22Rv1 (cell line): ENCODE results near the gene IL1RL2.

Experiments used
- ZFX ChIP-seq: fragments of 450-650 bp; IDR thresholded peaks from 2 replicates; pipeline ENCODE4 v1.6.1; 2017; ENCODE audit warnings: antibody characterized with exemption, borderline replicate concordance
- TF ChIP-seq, protein P1 (sequence below): fragments of 450-650 bp; IDR thresholded peaks from 2 replicates; pipeline ENCODE4 v1.5.1; 2017; ENCODE audit warnings: mild to moderate bottlenecking

DNA sequence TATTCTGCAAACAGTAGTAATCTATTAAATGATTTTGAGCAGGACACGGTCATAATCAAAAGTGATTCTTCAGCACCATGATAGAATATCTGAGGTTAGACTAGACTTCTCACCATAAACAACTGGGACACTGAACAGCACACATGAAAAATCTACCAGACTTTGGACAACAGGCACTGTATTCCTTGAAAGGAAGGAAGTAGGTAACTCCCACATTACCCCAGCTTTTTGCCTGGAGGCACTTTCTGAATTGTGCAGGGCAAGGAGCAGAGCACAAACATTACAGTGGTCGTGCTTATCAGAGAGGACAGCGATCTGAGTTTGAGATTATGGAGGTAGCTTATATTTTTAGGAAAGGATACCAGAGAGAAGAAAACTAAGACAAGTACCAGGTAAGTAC is 99.2 kb downstream of the IL1RL2 start:
- TF ChIP-seq, protein P1, sequence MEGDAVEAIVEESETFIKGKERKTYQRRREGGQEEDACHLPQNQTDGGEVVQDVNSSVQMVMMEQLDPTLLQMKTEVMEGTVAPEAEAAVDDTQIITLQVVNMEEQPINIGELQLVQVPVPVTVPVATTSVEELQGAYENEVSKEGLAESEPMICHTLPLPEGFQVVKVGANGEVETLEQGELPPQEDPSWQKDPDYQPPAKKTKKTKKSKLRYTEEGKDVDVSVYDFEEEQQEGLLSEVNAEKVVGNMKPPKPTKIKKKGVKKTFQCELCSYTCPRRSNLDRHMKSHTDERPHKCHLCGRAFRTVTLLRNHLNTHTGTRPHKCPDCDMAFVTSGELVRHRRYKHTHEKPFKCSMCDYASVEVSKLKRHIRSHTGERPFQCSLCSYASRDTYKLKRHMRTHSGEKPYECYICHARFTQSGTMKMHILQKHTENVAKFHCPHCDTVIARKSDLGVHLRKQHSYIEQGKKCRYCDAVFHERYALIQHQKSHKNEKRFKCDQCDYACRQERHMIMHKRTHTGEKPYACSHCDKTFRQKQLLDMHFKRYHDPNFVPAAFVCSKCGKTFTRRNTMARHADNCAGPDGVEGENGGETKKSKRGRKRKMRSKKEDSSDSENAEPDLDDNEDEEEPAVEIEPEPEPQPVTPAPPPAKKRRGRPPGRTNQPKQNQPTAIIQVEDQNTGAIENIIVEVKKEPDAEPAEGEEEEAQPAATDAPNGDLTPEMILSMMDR: no peak
- TF ChIP-seq ZFX: no peak
